Activated CD8-positive, alpha-beta memory T cell treated with anti-CD3 and anti-CD28 coated beads, Interleukin-2, amount 10 ng/mL, durations not matched to agents 7 days and 5 days (primary cell): Measurements from ENCODE around the gene AURKAIP1. TPM values are rescaled to one million over a fixed set of nuclear protein-coding genes. Genes with fewer than 3 reads are reported as not detected.
"Not testable (repeated sequence)": the region's sequence is repeated elsewhere in the genome, so short reads cannot be mapped to it uniquely, and the experiment has no call there.

Experiments
- ATAC-seq: fragments of 150-1000 bp; cut with Tn5 transposase; one replicate; pipeline ENCODE4 v1.10.0; 2021; ENCODE audit warnings: moderate library complexity
- CTCF ChIA-PET: fragments of 350-600 bp; sonication (Branson Sonifier 250); formaldehyde crosslinking; loops from one replicate; lab custom pipeline; 2021; ENCODE audit warnings: antibody characterized with exemption; lab: Charles Lee
- DNase-seq: peaks from one replicate; pipeline ENCODE4 v3.0.0-alpha.2; 2020
- H3K27ac Mint-ChIP-seq: one replicate; pipeline ENCODE4 v1.8.0; 2021; ENCODE audit warnings: mild to moderate bottlenecking, mixed read lengths
- H3K27me3 Mint-ChIP-seq: one replicate; pipeline ENCODE4 v1.8.0; 2021; ENCODE audit warnings: mixed read lengths
- H3K36me3 Mint-ChIP-seq: one replicate; pipeline ENCODE4 v1.8.0; 2021; ENCODE audit warnings: mild to moderate bottlenecking, mixed read lengths
- H3K4me1 Mint-ChIP-seq: one replicate; pipeline ENCODE4 v1.8.0; 2021; ENCODE audit warnings: mixed read lengths
- H3K4me3 Mint-ChIP-seq: one replicate; pipeline ENCODE4 v1.8.0; 2021; ENCODE audit warnings: mild to moderate bottlenecking, moderate library complexity, mixed read lengths
- H3K9me3 Mint-ChIP-seq: one replicate; pipeline ENCODE4 v1.8.0; 2022; ENCODE audit warnings: low read depth, mixed read lengths
- total RNA-seq, 2 experiments: library from RNA; stranded (reverse); gene quantifications; one replicate each; pipeline ENCODE4 v1.2.3, GENCODE V29; 2021

AURKAIP1 gene
- total RNA-seq, 2 experiments from 2014 or later = 139 to 141 TPM

DNA sequence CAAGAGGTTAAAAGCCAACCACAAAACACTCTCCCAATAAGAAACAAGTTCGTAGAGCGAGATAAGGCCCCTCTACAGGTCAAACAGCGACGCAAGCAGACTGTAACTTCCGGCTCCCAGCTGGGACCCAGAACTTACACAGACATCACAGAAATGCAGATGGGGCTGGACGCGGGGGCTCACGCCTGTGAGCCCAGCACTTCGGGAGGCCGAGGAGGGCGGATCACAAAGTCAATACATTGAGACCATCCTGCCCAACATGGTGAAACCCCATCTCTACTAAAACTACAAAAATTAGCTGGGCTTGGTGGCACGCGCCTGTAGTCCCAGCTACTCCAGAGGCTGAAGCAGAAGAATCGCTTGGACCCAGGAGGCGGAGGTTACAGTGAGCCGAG, 13.1 kb upstream of the AURKAIP1 start:
- peaks cover 60% of the 10 kb centered on the region for H3K36me3 Mint-ChIP-seq

GRCh38 chr1:1387098-1388077, 12.4 kb upstream of the AURKAIP1 start:
- H3K36me3 Mint-ChIP-seq = peaks cover 54% of the 10 kb centered on the region
- no peaks in the 10 kb centered on the region for H3K27me3 Mint-ChIP-seq
- CTCF ChIA-PET = interaction anchor here (0.8 to 1.3 kb wide), 2 partner anchors 12 to 16 kb away, joined by 3 to 4 read pairs; partner anchors contain the start of gene AURKAIP1
- ATAC-seq (no peak), DNase-seq (no peak)
- H3K4me1 Mint-ChIP-seq = no peaks in the 10 kb centered on the region
- H3K9me3 Mint-ChIP-seq = no peaks in the 10 kb centered on the region
- H3K4me3 Mint-ChIP-seq = no peak overlapping the region
- no peak overlapping the region for H3K27ac Mint-ChIP-seq

More for the DNA sequence above, 13.1 kb upstream of the AURKAIP1 start:
- CTCF ChIA-PET = interaction anchor here (0.8 to 1.2 kb wide), 2 partner anchors 11 to 16 kb away, joined by 3 to 4 read pairs; no protein-coding TSS in a partner anchor
- H3K4me1 Mint-ChIP-seq = no peaks in the 10 kb centered on the region
- H3K4me3 Mint-ChIP-seq = no peak overlapping the region
- no peak for ATAC-seq
- H3K27me3 Mint-ChIP-seq = no peaks in the 10 kb centered on the region
- no peaks in the 10 kb centered on the region for H3K9me3 Mint-ChIP-seq
- H3K27ac Mint-ChIP-seq = no peak overlapping the region
- no peak for DNase-seq

DNA sequence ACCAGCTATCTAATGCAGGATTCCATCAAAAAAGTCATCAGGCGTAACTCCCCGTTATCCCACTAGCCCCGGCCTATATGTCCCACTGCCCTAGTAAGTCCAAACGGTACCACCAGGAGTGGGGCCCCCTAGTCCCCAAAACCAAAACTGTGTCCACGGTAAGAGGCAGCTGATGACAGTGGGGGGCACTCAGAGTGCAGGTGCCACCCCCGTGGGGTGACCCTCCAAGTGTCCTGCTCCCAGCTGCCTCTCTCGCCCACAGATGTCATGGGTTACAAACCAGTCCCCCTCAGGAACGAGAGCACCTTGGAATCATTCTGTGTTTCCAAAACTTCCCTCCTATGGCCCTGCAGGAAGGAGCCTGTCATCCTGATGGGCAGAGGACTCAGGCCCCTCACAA, 10.9 kb upstream of the AURKAIP1 start:
- CTCF ChIA-PET = interaction anchor here (1.3 kb wide), 1 partner anchor 11 kb away, joined by 4 read pairs; the partner anchor contains the start of gene AURKAIP1
- DNase-seq = no peak
- Mint-ChIP-seq H3K27ac (no peak overlapping the region), H3K27me3 (no peaks in the 10 kb centered on the region), H3K36me3 (peaks cover 42% of the 10 kb centered on the region), H3K4me1 (no peaks in the 10 kb centered on the region), H3K4me3 (no peak overlapping the region), H3K9me3 (no peaks in the 10 kb centered on the region)
- ATAC-seq = no peak

- H3K27ac Mint-ChIP-seq, H3K4me3 Mint-ChIP-seq, DNase-seq, H3K9me3 Mint-ChIP-seq, H3K4me1 Mint-ChIP-seq, ATAC-seq, H3K27me3 Mint-ChIP-seq: not testable (repeated sequence)
- CTCF ChIA-PET = interaction anchor here (0.6 kb wide), 1 partner anchor 10 kb away, joined by 4 read pairs; the partner anchor contains the start of gene AURKAIP1
- H3K36me3 Mint-ChIP-seq = peaks cover 36% of the 10 kb centered on the region
These were observed 10.3 kb upstream of the AURKAIP1 start for GRCh38 chr1:1385339-1385738.

DNA sequence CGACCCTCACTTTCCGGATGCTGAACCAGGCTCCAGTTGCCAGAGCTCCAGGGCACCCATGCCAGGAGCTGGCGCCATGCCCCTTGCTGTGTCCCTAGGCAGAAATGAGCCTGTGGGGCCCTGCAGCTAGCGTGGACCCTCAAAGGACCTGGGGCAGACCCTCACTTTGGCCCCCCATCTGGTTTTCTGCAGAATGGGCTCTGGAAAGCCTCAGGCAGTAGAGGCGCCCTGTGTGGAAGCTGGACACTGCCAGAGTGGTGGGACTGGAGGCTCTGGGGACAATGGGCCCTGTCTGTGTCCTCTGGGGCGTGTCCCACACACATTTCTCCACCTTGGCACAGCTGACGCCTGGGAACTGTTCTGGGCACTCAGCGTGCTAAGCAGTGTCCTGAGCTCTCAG, 6.3 kb upstream of the AURKAIP1 start:
- ATAC-seq = no peak
- peaks cover 5% of the 10 kb centered on the region for H3K36me3 Mint-ChIP-seq

GRCh38 chr1:1380860-1381259, 5.9 kb upstream of the AURKAIP1 start:
- DNase-seq = no peak
- H3K27me3 Mint-ChIP-seq = no peaks in the 10 kb centered on the region
- H3K4me1 Mint-ChIP-seq = peaks cover 8% of the 10 kb centered on the region
- peaks cover 1% of the 10 kb centered on the region for H3K36me3 Mint-ChIP-seq
- H3K27ac Mint-ChIP-seq = no peak overlapping the region
- H3K9me3 Mint-ChIP-seq = no peaks in the 10 kb centered on the region
- H3K4me3 Mint-ChIP-seq = no peak overlapping the region
- ATAC-seq = no peak
- CTCF ChIA-PET = no interaction called here

More for the DNA sequence above, 6.3 kb upstream of the AURKAIP1 start:
- H3K4me1 Mint-ChIP-seq = peaks cover 5% of the 10 kb centered on the region
- DNase-seq = no peak
- no peaks in the 10 kb centered on the region for H3K27me3 Mint-ChIP-seq
- H3K9me3 Mint-ChIP-seq = no peaks in the 10 kb centered on the region
- no peak overlapping the region for H3K4me3 Mint-ChIP-seq
- no peak overlapping the region for H3K27ac Mint-ChIP-seq
- CTCF ChIA-PET = interaction anchor here (1.1 kb wide), 1 partner anchor 10 kb away, joined by 3 read pairs; no protein-coding TSS in a partner anchor

- CTCF ChIA-PET = interaction anchor here (0.7 to 2.3 kb wide), 3 partner anchors 11 to 714 kb away, joined by 3 to 7 read pairs (median 4); partner anchors contain the start of gene CCNL2
- ATAC-seq (no peak), DNase-seq (no peak)
- Mint-ChIP-seq H3K27me3 (no peaks in the 10 kb centered on the region), H3K4me1 (peaks cover 25% of the 10 kb centered on the region), H3K27ac (no peak overlapping the region), H3K4me3 (no peak overlapping the region), H3K9me3 (no peaks in the 10 kb centered on the region), H3K36me3 (peaks cover 7% of the 10 kb centered on the region)
These were observed 2.7 kb upstream of the AURKAIP1 start for GRCh38 chr1:1377540-1378205.

GRCh38 chr1:1376551-1377226, 1.7 kb upstream of the AURKAIP1 start:
- Mint-ChIP-seq H3K9me3 (no peaks in the 10 kb centered on the region), H3K4me3 (peak overlapping the region; percentile 84), H3K4me1 (peaks cover 32% of the 10 kb centered on the region), H3K27me3 (no peaks in the 10 kb centered on the region), H3K36me3 (peaks cover 7% of the 10 kb centered on the region), H3K27ac (peak overlapping the region; percentile 78)
- DNase-seq (no peak), ATAC-seq (no peak)
- CTCF ChIA-PET = interaction anchor here (1.6 to 2.3 kb wide), 2 partner anchors 12 to 23 kb away, joined by 4 to 7 read pairs; partner anchors contain the start of gene CCNL2

GRCh38 chr1:1374589-1374928, 448 bp downstream of the AURKAIP1 start:
- peaks cover 42% of the 10 kb centered on the region for H3K4me1 Mint-ChIP-seq
- no peak for ATAC-seq
- CTCF ChIA-PET = interaction anchor here (0.9 to 3.5 kb wide), 14 partner anchors 11 to 316 kb away, joined by 3 to 41 read pairs (median 4); partner anchors contain the start of genes CCNL2, DVL1 and MXRA8
- peaks cover 7% of the 10 kb centered on the region for H3K36me3 Mint-ChIP-seq
- peak overlapping the region; percentile 96 for H3K27ac Mint-ChIP-seq
- no peaks in the 10 kb centered on the region for H3K9me3 Mint-ChIP-seq
- DNase-seq = no peak
- no peaks in the 10 kb centered on the region for H3K27me3 Mint-ChIP-seq
- H3K4me3 Mint-ChIP-seq = peak overlapping the region; percentile 84

- Mint-ChIP-seq H3K4me1 (peaks cover 42% of the 10 kb centered on the region), H3K27ac (peak overlapping the region; percentile 96), H3K9me3 (no peaks in the 10 kb centered on the region), H3K27me3 (no peaks in the 10 kb centered on the region), H3K36me3 (peaks cover 7% of the 10 kb centered on the region), H3K4me3 (peak overlapping the region; percentile 84)
- CTCF ChIA-PET = interaction anchor here (1.4 to 3.5 kb wide), 8 partner anchors 13 to 305 kb away, joined by 3 to 41 read pairs (median 5); partner anchors contain the start of genes CCNL2, DVL1 and MXRA8
- ATAC-seq (no peak), DNase-seq (no peak)
These were observed 1.0 kb downstream of the AURKAIP1 start for GRCh38 chr1:1373815-1374588.

GRCh38 chr1:1373051-1373814, 1.8 kb downstream of the AURKAIP1 start:
- DNase-seq (no peak), ATAC-seq (no peak)
- no peaks in the 10 kb centered on the region for H3K27me3 Mint-ChIP-seq
- peak overlapping the region; percentile 84 for H3K4me3 Mint-ChIP-seq
- H3K36me3 Mint-ChIP-seq = peaks cover 7% of the 10 kb centered on the region
- peak overlapping the region; percentile 67 for H3K27ac Mint-ChIP-seq
- H3K4me1 Mint-ChIP-seq = peaks cover 42% of the 10 kb centered on the region
- CTCF ChIA-PET = interaction anchor here (1.0 to 5.8 kb wide), 12 partner anchors 14 to 251 kb away, joined by 3 to 42 read pairs (median 10); partner anchors contain the start of genes CCNL2, DVL1 and MXRA8
- no peaks in the 10 kb centered on the region for H3K9me3 Mint-ChIP-seq
